Glomerular endothelial cell (primary cell): Measurements from ENCODE around the gene THBD. TPM values are rescaled to one million over a fixed set of nuclear protein-coding genes. Genes with fewer than 3 reads are reported as not detected.

ENCODE experiments used
- DNase-seq: peaks from one replicate; pipeline ENCODE4 v3.0.0-alpha.2; 2011; ENCODE audit warnings: low read depth, low spot score; ENCODE audit errors: extremely low read depth
- total RNA-seq: library from RNA; depleted of rRNA; stranded (reverse); fragments of >200 nt; gene quantifications from 2 replicates; pipeline ENCODE4 v1.2.3, GENCODE V29; 2015

THBD gene
- total RNA-seq, 1 donor from 2014 or later, result 33.1 TPM

DNA sequence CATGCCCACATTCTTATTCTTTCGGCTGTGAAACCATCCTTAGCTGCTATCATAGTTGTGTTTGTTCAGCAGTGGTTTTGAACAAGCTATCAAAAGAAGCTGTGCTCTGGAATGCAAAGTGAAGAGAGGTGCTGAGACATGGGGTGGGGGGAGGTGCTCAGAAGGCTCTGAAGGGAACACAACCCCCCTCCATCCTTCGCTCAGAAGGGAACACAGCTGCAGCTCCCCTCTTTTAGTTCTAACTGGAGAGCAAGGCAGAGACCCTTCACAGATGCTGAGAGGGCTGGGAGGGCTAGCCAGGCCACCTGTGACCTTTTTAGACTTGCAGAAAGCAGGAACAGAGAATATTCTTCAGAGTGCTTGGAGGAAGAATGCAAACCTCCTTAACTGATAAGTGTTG lies 32.0 kb downstream of the THBD start:
- no peak for DNase-seq

DNA sequence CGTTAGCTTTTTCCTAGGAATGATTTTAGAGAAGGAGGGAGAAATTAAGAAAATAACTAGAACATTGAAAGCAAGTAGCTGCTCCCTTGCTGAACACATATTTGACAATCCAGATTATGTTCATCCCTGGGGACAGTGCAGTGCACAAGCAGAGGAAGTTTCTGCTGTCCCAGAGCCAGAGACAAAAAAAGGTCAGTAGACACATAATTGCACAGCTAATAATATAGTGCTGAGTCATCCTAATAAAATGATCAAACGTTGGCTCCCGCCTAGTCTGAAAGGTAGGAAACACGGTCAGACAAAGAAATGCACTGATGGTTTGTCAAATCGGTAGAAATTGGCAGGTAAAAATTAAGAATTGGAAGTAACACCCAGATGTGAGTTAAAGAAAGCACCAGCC lies 36.0 kb downstream of the THBD start:
- no peak for DNase-seq

DNA sequence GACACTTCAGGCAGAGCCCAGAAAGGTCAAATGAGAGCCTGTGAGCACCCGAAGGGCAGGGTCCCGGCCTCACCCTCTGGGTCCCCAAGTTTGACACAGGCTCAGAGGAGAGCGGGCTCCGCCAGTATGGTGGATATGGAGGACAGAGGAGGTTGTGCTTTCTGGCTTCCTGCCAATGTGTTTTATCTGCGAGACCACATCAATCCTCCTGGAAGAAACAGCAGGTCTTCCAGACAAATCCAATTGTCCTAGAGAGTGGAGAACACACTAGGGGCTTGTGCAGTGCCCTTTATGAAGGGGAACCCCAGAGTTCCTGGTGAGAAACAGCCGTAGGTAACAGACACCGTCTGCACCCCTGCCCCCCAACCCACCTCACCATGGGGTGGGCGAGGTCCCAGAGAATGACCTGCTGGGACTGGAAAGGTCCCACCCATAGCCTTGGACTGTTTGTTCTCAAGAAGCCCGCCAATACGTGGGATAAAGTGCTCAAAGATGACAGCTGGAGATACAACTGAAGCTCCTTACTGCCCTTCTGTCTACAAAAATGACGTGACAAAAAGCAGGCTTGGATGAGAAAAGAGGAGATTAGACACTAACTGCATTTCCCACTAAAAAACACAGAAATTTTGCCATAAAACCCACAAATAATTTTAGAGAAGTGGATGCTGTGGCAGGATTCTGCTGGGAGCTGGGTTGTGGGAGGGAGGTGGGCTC lies 38.3 kb downstream of the THBD start:
- DNase-seq, result no peak

DNA sequence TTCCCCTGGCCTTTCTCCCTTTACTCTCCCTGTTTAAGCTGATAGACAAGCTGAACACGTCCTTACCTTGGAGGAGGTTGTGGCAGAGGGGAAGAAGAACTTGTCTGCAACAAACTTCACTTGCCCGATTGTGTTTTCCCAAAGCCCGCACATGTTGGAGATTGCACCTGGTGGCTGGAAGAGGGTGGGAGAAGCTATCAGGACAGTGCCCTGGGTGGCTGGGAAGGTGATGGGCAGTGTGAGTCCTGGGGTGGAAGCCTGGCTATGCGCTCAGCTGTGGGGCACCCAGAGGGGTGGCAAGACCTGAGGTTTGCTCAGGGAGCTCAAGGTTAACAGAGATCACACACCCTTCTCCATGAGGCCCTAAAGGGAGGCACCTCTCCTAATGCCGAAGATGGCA lies 39.4 kb downstream of the THBD start:
- no peak for DNase-seq

DNA sequence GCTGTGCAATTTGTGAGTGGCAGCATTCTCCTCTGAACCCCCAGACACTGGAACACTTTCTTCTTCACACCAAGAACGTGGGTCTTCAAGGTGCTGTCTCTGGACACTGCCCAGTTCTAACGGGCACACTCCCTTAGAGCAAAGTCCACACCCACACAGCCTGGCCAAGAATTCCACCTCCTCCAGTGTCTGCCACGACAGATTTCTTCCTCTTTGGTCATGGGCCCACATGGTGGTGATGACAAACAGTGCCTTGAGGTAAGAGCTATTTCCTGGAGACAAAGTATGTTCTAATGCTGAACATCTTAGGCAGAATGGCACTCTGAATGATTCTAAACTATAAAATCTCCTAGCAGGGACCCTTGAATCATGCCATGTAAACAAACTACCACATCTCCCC lies 39.8 kb downstream of the THBD start:
- DNase-seq, result no peak

DNA sequence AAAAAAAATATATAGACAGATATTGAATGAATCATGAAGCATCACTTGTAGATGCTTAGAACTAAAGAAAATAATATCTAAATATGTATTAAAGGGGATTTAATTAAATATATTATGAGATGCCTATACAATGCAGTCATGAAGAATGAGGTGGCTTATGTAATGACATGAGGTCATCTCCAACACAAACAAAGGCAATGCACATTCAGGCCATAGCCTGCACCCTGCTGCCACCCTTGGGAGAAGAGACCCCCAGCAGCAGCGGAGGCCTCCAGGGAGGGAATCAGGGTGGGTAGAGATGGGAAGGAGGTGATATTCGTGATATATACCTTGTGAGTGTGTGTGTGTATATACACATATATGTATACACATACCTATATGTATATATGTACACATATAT lies 40.8 kb downstream of the THBD start:
- no peak for DNase-seq

DNA sequence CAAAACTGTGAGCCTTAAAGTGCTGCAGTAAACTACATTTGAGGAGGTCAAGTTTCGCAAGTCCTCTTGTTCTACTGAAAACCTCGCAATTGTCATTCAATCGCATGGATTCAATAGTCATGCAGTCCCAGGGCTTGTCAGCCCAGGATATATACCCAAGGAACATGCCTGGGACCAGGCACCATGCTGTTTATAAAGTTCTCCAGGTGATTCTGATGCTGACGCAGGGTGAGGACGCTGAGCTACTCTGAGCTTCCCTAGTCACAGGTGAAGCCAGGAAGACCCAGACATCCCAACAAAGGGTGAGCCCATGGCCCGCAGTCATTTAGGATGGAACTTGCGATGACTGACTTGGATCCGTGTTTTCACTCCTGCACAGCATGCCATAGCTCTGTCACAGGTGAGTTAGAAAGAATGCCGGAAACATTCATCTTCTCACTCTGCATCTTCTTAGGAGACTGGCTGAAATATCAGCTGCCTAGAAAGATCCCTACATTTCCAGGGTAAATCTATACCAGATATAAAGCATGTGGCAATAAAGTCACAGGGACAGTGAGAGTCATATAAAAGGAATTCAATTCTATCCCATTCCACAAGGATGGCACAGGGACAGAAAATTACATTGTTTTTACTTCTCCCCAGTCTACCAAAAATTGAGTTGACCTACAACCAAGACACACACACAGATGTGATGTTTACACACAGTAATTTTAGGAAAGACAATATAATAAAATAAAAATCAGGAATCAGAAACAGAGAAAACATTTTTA lies 41.4 kb downstream of the THBD start:
- no peak for DNase-seq

DNA sequence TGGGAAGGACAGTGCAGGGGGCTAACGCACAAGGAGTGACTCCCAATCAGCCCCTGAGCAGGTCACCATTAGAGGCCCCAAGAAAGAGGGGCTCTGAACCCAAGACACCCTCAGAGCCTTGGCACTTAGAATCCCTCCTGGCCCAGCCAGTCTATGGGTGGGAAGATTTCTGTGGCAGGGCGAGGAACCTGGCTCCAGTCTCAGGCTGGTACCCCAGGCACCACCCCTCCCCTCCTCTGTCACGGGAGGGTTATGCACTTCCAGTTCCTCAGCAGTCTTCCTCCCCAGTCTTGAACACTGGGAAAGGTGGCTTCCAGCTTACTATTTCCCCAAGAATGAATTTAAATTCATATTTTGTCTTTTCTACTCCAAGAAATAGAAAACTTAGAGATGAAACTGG lies 42.0 kb downstream of the THBD start:
- no peak for DNase-seq

DNA sequence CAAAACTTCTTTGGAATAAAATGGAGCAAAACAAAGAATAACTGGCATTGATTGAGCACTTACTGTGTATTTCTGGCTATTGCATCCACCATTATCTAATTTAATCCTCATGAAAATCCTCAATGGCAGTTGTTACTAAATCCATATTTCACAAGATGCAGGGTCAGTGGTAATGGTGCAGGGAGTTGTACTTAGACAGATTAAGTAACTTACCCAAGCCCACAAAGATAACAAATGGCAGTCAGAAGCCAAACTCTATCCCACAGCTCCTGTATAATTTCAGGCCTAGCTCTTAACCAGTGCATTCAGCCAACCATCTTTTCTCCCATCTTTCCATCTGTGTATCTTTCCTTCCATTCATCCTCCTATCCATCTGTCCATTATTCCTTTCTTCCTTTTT lies 43.7 kb downstream of the THBD start:
- DNase-seq, result no peak

DNA sequence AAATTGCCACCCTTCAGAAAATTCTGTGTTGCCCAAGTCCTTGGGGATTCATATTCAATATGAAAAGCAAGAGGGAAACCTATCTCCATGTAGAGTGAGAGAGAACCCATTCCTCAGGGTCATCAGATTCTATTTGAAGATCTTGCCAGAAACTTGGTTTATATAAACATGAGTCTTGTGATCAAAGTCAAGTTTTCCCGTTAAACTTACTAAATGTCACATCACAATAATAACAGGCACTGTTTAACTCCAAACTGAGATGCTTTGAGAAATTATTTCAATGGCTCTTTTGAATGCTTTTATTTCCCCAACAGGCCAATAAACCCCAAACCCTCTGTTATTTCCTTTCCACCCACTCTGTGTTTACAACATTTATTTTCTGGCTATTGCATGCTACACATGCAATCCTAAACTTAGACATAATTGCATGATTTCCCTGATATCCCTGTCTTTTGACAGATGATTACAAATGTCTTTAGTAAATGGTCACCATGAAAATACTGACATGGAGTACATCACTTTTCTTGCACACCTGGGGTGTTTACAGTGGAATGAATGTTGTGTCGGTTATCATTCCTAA lies 45.5 kb downstream of the THBD start:
- no peak for DNase-seq

DNA sequence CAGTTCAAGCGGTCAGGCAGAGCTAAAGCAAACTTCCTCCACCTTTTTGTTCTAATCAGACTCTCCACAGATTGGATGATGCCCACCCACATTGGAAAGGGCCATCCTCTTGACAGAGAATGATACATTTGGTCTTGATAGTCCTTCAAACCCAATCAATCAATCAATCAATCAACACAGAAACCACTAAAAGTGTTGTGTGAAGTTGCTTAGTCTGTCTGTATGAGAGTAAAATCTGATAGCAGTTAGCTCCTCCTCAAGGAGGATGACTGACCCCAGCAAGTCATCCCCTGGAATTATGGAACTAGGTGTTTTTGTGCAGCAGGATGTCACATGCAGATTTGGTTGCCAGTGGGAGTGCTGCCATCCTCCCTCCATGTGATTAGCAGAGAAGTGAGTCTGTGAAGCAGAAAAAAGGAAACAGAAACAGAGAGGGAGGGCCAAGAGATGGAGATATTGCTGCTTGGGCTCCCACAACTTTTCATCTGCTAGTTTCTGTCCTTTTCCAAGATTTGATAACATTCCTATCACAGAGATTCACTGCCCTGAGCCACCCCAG lies 46.3 kb downstream of the THBD start:
- DNase-seq, result no peak

DNA sequence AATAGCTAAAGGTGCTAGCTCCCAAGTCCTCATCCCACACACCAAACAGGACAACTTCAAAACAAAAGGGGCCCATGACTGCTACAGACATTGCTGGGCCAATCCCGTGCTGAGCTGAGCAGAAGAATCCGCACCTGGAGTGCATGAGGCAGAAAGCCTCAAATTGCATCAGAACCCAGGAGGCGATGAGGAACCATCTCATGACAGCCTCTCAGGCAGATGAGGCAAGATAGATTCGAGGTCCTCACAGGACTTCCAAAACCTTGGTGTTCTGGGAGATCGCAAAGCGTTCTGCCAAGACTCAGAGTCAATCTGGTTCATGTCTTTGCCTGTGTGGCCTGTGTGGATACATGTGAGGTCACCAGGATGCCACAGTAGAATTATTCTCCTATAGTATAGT lies 47.2 kb downstream of the THBD start:
- DNase-seq, result no peak

DNA sequence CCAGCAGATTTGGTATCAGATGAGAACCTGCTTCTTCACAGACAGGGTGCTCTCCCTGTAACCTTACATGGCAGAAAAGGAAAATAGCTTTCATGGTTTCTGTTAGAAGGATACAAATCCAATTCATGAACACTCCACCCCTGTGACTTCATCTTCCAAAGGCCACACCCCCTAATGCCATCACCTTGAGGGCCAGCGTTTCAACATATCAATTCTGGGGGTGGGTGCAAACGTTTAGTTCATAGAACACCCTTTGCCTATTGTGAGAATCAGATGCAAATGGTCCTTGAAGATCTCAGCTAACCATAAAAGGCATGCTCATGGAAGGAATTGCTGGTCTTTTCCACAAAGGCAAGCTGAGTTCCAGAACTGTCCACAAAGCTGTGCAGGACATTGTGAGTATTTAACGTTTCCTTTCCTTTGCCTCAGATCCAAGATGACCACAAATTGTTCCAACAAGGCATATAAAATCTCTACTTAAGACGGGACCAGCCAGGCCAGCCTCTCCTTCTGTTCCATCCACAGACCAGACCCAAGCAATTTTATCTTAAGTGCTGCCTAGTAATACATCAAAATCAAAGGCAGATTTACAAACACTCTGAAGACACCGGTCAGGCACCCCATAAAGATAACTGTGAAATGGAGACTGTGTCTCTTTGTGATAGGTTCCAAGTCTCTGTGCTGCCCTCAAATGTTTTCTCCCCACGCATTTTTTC lies 49.1 kb downstream of the THBD start:
- DNase-seq, result no peak

DNA sequence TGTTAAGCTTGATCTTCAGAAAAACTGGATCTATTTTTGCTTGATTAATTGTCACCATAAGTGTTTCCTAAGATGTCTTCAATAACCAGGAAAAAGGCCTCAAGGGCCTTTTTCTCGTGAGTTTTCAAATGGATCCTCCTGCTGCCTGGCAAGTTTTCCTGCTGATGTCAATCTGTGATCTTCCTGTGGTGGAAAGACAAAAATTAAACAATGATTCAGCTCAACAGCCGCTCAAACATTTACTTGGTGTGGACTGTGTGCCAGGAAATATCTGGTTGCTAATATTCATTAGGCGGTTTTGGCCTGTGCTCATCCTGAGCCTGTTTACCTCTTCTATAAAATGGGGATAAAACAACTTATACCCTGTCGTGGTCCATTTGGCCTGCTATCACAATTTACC lies 49.7 kb downstream of the THBD start:
- no peak for DNase-seq

DNA sequence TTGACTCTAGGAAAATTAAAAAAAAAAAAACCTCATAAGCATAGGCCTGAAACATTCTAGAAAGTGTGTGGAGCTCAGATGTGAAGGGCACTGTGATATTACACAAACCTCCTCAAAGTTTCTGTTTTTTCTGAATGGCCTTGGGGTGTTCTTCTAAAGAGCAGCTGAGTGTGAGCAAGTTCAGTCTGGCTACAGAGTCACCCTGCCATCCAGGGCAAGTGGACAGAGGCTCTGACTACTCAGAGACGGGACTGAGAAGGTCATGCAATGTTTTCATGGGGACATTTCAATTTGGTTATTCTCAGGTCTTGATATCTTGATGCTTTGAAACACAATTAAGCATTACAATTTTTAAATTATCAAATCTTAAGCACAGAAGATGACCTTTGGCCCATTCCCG lies 51.0 kb downstream of the THBD start:
- DNase-seq, result no peak

DNA sequence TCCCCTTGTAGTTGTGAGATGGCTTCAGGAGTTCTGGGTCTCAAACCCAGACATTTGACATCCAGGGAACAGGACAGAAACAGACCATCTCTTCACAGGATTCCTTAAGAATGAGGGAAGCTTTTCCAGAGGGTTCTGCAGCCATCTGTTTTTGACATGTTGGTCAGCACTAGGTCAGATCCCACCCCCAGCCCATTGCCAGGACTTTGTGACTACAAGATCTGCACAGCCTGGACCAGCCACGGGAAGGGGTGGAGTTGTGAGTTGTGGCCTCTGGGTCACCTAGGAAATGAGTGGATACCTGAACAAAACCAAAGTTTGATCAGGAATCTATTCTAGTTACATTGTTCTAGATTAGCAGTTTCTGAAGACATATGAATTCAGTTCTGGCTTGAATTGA lies 53.5 kb downstream of the THBD start:
- DNase-seq, result no peak

Other genes with a start within 250 kb of the THBD start
- not detected in 2 replicates for gene SSTR4, start 14.4 kb downstream of the THBD start, total RNA-seq
- 604 and 1,041 TPM in 2 replicates for gene CD93, start 36.7 kb upstream of the THBD start, total RNA-seq